SK-N-SH treated with all-trans-retinoic acid at 6 μM for 48 hours (cell line): Measurements from ENCODE around the gene MYLIP.

Experiments used
- ATAC-seq: fragments of 200-7000 bp; cut with Tn5 transposase; 3 replicates; pipeline ENCODE4 v1.9.1; 2020; ENCODE audit warnings: mild to moderate bottlenecking, moderate library complexity
- ARNTL ChIP-seq: fragments of 450-650 bp; formaldehyde crosslinking; IDR thresholded peaks from 2 replicates; pipeline ENCODE4 v1.5.0; 2020; ENCODE audit warnings: low read depth, mild to moderate bottlenecking, moderate library complexity, borderline replicate concordance
- BACH2 ChIP-seq: fragments of 250-450 bp; sonication (Bioruptor Pico); IDR thresholded peaks from 2 replicates; pipeline ENCODE4 v1.9.0; 2021; ENCODE audit warnings: mild to moderate bottlenecking, borderline replicate concordance
- CSDC2 ChIP-seq: fragments of 250-450 bp; sonication (Bioruptor Pico); IDR thresholded peaks from 2 replicates; pipeline ENCODE4 v1.5.0; 2020; ENCODE audit warnings: mild to moderate bottlenecking, moderate library complexity
- ESRRG ChIP-seq: fragments of 250-450 bp; sonication (Bioruptor Pico); IDR thresholded peaks from 2 replicates; pipeline ENCODE4 v1.6.1; 2021; ENCODE audit warnings: mild to moderate bottlenecking
- GLIS3 ChIP-seq: fragments of 250-450 bp; sonication (Bioruptor Pico); IDR thresholded peaks from 2 replicates; pipeline ENCODE4 v1.5.0; 2020; ENCODE audit warnings: mild to moderate bottlenecking, moderate library complexity
- ISL1 ChIP-seq: fragments of 250-450 bp; sonication (Bioruptor Pico); IDR thresholded peaks from 2 replicates; pipeline ENCODE4 v2.1.2; 2022; ENCODE audit warnings: mild to moderate bottlenecking, moderate library complexity
- PPARA ChIP-seq: fragments of 250-450 bp; sonication (Bioruptor Pico); IDR thresholded peaks from 2 replicates; pipeline ENCODE4 v1.5.0; 2020; ENCODE audit warnings: mild to moderate bottlenecking, borderline replicate concordance
- RARB ChIP-seq: fragments of 250-450 bp; sonication (Bioruptor Pico); IDR thresholded peaks from 2 replicates; pipeline ENCODE4 v1.8.0; 2021; ENCODE audit warnings: mild to moderate bottlenecking, moderate library complexity
- SNAI2 ChIP-seq: fragments of 250-450 bp; sonication (Bioruptor Pico); IDR thresholded peaks from 2 replicates; pipeline ENCODE4 v1.5.0; 2020; ENCODE audit warnings: mild to moderate bottlenecking, moderate library complexity
- TCF4 ChIP-seq: fragments of 250-450 bp; sonication (Bioruptor Pico); IDR thresholded peaks from 2 replicates; pipeline ENCODE4 v1.8.0; 2021; ENCODE audit warnings: mild to moderate bottlenecking, moderate library complexity, borderline replicate concordance
- ZC3H10 ChIP-seq: fragments of 250-450 bp; sonication (Bioruptor Pico); IDR thresholded peaks from 2 replicates; pipeline ENCODE4 v1.5.1; 2021; ENCODE audit warnings: mild to moderate bottlenecking, moderate library complexity
- ZFP3 ChIP-seq: fragments of 250-450 bp; sonication (Bioruptor Pico); IDR thresholded peaks from 2 replicates; pipeline ENCODE4 v1.5.0; 2020; ENCODE audit warnings: mild to moderate bottlenecking, moderate library complexity
- ZFP30 ChIP-seq: fragments of 450-650 bp; formaldehyde crosslinking; IDR thresholded peaks from 2 replicates; pipeline ENCODE4 v1.5.0; 2022; ENCODE audit warnings: mild to moderate bottlenecking, moderate library complexity
- ZNF565 ChIP-seq: fragments of 450-650 bp; formaldehyde crosslinking; conservative IDR thresholded peaks from 2 replicates; pipeline ENCODE4 v1.5.0; 2020; ENCODE audit warnings: low read depth, mild to moderate bottlenecking, moderate library complexity
- ZNF70 ChIP-seq: fragments of 450-650 bp; formaldehyde crosslinking; IDR thresholded peaks from 2 replicates; pipeline ENCODE4 v1.5.0; 2020; ENCODE audit warnings: mild to moderate bottlenecking, moderate library complexity
- TF ChIP-seq, protein P1 (sequence below): fragments of 250-450 bp; sonication (Bioruptor Pico); IDR thresholded peaks from 2 replicates; pipeline ENCODE4 v1.5.1; 2020; ENCODE audit warnings: low read depth, mild to moderate bottlenecking, moderate library complexity
- TF ChIP-seq, protein P2 (sequence below): fragments of 250-450 bp; sonication (Bioruptor Pico); IDR thresholded peaks from 2 replicates; pipeline ENCODE4 v1.8.0; 2020; ENCODE audit warnings: mild to moderate bottlenecking, moderate library complexity, borderline replicate concordance
- TF ChIP-seq, protein P3 (sequence below): fragments of 250-450 bp; sonication (Bioruptor Pico); IDR thresholded peaks from 2 replicates; pipeline ENCODE4 v1.5.0; 2020; ENCODE audit warnings: mild to moderate bottlenecking, moderate library complexity
- TF ChIP-seq, protein P4 (sequence below): fragments of 250-450 bp; sonication (Bioruptor Pico); IDR thresholded peaks from 2 replicates; pipeline ENCODE4 v1.5.1; 2021; ENCODE audit warnings: mild to moderate bottlenecking, moderate library complexity
- TF ChIP-seq, protein P5 (sequence below): fragments of 250-450 bp; sonication (Bioruptor Pico); IDR thresholded peaks from 2 replicates; pipeline ENCODE4 v1.8.0; 2021; ENCODE audit warnings: low read depth, mild to moderate bottlenecking, moderate library complexity, borderline replicate concordance

The MYLIP gene

DNA sequence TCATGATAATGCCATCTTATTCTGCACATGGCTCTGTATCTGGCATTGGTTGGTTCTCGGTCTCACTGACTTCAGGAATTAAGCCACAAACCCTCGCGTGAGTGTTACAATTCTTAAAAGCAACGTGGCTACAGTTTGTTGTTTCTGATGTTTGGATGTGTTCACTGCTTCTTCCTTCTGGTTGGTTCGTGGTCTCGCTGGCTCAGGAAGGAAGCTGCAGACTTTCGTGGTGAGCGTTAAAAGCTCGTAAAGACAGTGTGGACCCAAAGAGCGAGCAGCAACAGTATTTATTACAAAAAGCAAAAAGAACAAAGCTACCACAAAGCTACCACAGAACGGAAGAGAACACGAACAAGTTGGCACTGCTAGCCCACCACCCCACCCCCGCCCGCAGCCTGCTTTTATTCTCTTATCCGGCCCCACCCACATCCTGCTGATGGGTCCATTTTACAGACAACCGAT lies 51.1 kb downstream of the MYLIP start:
- TF ChIP-seq, protein P1, sequence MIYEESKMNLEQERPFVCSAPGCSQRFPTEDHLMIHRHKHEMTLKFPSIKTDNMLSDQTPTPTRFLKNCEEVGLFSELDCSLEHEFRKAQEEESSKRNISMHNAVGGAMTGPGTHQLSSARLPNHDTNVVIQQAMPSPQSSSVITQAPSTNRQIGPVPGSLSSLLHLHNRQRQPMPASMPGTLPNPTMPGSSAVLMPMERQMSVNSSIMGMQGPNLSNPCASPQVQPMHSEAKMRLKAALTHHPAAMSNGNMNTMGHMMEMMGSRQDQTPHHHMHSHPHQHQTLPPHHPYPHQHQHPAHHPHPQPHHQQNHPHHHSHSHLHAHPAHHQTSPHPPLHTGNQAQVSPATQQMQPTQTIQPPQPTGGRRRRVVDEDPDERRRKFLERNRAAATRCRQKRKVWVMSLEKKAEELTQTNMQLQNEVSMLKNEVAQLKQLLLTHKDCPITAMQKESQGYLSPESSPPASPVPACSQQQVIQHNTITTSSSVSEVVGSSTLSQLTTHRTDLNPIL (CRISPR knock-in tag): no peak
- TF ChIP-seq ZNF565 (CRISPR knock-in tag): no peak
- TF ChIP-seq ZC3H10 (CRISPR knock-in tag): no peak
- ATAC-seq: no peak

DNA sequence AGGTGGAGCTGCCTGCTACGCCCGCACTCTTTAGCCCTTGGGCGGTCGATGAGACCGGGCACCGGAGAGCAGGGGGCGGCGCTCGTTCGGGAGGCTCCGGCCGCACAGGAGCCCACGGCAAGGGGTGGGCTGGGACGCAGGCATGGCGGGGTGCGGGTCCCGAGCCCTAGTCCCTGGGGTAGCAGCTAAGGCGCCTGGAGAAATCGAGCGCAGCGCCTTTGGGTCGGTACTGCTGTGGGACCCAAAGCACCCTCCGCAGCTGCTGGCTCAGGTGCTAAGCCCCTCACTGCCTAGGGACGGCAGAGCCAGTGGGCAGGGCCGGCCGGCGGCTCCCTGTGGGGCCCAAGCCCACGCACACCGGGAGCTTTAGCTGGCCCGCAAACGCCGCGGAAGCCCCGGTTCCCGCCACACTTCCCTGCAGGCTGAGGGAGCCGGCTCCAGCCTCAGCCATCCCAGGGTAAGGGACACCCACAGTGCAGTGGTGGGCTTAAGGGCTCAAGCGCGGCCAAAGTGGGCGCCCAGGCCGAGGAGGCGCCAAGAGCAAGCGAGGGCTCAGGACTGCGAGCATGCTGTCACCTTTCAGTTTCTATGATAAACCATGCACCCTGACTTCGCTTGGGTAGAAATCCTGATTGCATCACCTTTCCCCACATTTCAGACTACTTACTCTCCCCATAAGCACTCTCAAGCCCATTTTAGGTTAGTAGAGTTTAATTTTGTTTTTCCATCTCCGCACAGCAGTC lies 52.0 kb downstream of the MYLIP start:
- TF ChIP-seq ARNTL (CRISPR knock-in tag) (no peak), TCF4 (CRISPR knock-in tag) (no peak), PPARA (no peak), RARB (CRISPR knock-in tag) (no peak), ESRRG (CRISPR knock-in tag) (no peak), ZFP3 (no peak), ZNF565 (CRISPR knock-in tag) (no peak), ZNF70 (CRISPR knock-in tag) (no peak), BACH2 (CRISPR knock-in tag) (no peak), ISL1 (CRISPR knock-in tag) (no peak), CSDC2 (CRISPR knock-in tag) (no peak), GLIS3 (CRISPR knock-in tag) (no peak), SNAI2 (CRISPR knock-in tag) (no peak), ZFP30 (no peak)
- TF ChIP-seq, protein P1 (CRISPR knock-in tag): no peak
- TF ChIP-seq, protein P2, sequence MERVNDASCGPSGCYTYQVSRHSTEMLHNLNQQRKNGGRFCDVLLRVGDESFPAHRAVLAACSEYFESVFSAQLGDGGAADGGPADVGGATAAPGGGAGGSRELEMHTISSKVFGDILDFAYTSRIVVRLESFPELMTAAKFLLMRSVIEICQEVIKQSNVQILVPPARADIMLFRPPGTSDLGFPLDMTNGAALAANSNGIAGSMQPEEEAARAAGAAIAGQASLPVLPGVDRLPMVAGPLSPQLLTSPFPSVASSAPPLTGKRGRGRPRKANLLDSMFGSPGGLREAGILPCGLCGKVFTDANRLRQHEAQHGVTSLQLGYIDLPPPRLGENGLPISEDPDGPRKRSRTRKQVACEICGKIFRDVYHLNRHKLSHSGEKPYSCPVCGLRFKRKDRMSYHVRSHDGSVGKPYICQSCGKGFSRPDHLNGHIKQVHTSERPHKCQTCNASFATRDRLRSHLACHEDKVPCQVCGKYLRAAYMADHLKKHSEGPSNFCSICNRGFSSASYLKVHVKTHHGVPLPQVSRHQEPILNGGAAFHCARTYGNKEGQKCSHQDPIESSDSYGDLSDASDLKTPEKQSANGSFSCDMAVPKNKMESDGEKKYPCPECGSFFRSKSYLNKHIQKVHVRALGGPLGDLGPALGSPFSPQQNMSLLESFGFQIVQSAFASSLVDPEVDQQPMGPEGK (CRISPR knock-in tag): no peak
- TF ChIP-seq, protein P3, sequence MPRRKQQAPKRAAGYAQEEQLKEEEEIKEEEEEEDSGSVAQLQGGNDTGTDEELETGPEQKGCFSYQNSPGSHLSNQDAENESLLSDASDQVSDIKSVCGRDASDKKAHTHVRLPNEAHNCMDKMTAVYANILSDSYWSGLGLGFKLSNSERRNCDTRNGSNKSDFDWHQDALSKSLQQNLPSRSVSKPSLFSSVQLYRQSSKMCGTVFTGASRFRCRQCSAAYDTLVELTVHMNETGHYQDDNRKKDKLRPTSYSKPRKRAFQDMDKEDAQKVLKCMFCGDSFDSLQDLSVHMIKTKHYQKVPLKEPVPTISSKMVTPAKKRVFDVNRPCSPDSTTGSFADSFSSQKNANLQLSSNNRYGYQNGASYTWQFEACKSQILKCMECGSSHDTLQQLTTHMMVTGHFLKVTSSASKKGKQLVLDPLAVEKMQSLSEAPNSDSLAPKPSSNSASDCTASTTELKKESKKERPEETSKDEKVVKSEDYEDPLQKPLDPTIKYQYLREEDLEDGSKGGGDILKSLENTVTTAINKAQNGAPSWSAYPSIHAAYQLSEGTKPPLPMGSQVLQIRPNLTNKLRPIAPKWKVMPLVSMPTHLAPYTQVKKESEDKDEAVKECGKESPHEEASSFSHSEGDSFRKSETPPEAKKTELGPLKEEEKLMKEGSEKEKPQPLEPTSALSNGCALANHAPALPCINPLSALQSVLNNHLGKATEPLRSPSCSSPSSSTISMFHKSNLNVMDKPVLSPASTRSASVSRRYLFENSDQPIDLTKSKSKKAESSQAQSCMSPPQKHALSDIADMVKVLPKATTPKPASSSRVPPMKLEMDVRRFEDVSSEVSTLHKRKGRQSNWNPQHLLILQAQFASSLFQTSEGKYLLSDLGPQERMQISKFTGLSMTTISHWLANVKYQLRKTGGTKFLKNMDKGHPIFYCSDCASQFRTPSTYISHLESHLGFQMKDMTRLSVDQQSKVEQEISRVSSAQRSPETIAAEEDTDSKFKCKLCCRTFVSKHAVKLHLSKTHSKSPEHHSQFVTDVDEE (CRISPR knock-in tag): no peak
- TF ChIP-seq, protein P4, sequence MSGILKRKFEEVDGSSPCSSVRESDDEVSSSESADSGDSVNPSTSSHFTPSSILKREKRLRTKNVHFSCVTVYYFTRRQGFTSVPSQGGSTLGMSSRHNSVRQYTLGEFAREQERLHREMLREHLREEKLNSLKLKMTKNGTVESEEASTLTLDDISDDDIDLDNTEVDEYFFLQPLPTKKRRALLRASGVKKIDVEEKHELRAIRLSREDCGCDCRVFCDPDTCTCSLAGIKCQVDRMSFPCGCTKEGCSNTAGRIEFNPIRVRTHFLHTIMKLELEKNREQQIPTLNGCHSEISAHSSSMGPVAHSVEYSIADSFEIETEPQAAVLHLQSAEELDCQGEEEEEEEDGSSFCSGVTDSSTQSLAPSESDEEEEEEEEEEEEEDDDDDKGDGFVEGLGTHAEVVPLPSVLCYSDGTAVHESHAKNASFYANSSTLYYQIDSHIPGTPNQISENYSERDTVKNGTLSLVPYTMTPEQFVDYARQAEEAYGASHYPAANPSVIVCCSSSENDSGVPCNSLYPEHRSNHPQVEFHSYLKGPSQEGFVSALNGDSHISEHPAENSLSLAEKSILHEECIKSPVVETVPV: no peak
- TF ChIP-seq, protein P5, sequence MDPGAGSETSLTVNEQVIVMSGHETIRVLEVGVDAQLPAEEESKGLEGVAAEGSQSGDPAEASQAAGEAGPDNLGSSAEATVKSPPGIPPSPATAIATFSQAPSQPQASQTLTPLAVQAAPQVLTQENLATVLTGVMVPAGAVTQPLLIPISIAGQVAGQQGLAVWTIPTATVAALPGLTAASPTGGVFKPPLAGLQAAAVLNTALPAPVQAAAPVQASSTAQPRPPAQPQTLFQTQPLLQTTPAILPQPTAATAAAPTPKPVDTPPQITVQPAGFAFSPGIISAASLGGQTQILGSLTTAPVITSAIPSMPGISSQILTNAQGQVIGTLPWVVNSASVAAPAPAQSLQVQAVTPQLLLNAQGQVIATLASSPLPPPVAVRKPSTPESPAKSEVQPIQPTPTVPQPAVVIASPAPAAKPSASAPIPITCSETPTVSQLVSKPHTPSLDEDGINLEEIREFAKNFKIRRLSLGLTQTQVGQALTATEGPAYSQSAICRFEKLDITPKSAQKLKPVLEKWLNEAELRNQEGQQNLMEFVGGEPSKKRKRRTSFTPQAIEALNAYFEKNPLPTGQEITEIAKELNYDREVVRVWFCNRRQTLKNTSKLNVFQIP (CRISPR knock-in tag): no peak
- ATAC-seq: no peak
